Measurements from ENCODE around the gene FBXW11. TPM values are rescaled to one million over a fixed set of nuclear protein-coding genes. Genes with fewer than 3 reads are reported as not detected.
A peak's percentile ranks its signal among the peaks of the same experiment; 100 is the strongest.

The FBXW11 gene
- total and polyA plus RNA-seq, 8 donors: 47.6 to 56.9 (median 54.4) TPM

DNA sequence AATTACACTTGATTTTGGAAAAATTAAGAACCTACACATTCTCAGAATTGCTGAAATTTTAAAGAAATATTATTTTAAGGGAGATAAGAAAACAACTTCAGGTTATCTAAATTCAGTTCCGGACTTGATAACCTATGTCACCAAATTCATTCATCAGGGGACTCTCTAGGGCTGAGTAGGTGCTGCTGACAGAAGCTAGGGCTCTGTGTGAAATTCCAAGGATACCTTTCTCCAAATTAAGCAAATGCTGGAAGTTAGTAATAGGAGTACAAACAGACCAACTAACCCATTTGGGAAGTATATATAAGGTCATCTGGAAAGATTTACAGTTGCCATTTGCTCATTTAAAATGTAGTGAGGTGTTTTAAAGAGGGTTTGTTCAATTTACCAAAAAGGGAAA, 136.5 kb downstream of the FBXW11 start:
- Histone ChIP-seq H3K27me3 (no peaks in the 10 kb centered on the region), H3K36me3 (peaks cover 0 to 70% of the 10 kb centered on the region in 2 donors), H3K9me3 (no peaks in the 10 kb centered on the region), H3K4me1 (peaks cover 0 to 43% of the 10 kb centered on the region in 2 donors), H3K4me3 (no peak overlapping the region), H3K27ac (peak overlapping the region in 1 of 2 donors; percentile 46)
- ATAC-seq (no peak), DNase-seq (no peak)
- intact Hi-C loops (cut with DNase I): no loop called here
- TF ChIP-seq, protein P1, sequence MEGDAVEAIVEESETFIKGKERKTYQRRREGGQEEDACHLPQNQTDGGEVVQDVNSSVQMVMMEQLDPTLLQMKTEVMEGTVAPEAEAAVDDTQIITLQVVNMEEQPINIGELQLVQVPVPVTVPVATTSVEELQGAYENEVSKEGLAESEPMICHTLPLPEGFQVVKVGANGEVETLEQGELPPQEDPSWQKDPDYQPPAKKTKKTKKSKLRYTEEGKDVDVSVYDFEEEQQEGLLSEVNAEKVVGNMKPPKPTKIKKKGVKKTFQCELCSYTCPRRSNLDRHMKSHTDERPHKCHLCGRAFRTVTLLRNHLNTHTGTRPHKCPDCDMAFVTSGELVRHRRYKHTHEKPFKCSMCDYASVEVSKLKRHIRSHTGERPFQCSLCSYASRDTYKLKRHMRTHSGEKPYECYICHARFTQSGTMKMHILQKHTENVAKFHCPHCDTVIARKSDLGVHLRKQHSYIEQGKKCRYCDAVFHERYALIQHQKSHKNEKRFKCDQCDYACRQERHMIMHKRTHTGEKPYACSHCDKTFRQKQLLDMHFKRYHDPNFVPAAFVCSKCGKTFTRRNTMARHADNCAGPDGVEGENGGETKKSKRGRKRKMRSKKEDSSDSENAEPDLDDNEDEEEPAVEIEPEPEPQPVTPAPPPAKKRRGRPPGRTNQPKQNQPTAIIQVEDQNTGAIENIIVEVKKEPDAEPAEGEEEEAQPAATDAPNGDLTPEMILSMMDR (IDR thresholded peaks at IDR 0.05): no peak

DNA sequence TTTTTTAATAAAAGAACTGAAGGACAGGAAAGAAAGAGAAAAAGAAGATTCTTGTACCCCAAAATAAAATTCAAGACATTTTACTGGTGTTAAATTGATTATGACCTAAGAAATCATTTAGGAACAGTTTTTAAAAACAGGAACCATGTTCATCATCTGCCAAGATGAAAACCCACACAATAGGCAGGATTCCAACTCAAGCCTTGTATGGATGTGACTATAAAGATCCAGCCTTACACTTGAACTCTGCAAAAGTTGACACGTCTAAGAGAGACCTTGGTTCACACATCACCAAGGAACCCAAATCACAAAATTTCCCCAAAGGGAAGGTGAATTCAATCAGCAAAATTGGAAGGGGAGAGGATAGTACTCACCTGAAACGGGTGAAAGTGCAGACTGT, 138.2 kb downstream of the FBXW11 start:
- H3K4me3 ChIP-seq: no peak overlapping the region
- intact Hi-C loops (cut with DNase I): no loop called here
- H3K27me3 ChIP-seq: no peaks in the 10 kb centered on the region
- peaks cover 0 to 26% of the 10 kb centered on the region in 2 donors for H3K4me1 ChIP-seq
- H3K36me3 ChIP-seq: peaks cover 0 to 76% of the 10 kb centered on the region in 2 donors
- no peaks in the 10 kb centered on the region for H3K9me3 ChIP-seq
- TF ChIP-seq, protein P1 (IDR thresholded peaks at IDR 0.05): no peak
- ATAC-seq (no peak), DNase-seq (no peak)
- no peak overlapping the region for H3K27ac ChIP-seq

DNA sequence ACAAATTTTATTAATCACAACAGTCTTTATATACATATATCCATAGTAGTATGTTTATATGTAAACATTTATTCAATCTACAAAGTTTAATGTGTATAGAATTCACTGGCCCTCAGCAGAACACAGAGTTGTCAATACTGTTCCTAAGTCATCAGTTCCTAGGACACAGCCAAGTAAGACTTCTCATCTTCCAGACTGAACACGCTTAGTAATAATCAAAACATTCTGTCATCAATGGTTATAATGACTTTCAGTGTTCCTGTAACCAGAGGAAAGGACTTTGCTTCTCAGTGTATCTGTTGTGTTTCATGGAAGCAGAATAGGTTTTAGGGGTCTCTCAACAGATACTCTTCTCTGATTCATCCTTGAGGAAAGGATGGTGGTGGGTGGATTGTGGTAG, 138.7 kb downstream of the FBXW11 start:
- intact Hi-C loops (cut with DNase I): no loop called here
- TF ChIP-seq, protein P1 (IDR thresholded peaks at IDR 0.05): no peak
- DNase-seq (no peak), ATAC-seq (no peak)
- no peak overlapping the region for H3K4me3 ChIP-seq
- H3K4me1 ChIP-seq: peaks cover 0 to 25% of the 10 kb centered on the region in 2 donors
- H3K9me3 ChIP-seq: no peaks in the 10 kb centered on the region
- no peaks in the 10 kb centered on the region for H3K27me3 ChIP-seq
- no peak overlapping the region for H3K27ac ChIP-seq
- H3K36me3 ChIP-seq: peaks cover 0 to 76% of the 10 kb centered on the region in 2 donors

DNA sequence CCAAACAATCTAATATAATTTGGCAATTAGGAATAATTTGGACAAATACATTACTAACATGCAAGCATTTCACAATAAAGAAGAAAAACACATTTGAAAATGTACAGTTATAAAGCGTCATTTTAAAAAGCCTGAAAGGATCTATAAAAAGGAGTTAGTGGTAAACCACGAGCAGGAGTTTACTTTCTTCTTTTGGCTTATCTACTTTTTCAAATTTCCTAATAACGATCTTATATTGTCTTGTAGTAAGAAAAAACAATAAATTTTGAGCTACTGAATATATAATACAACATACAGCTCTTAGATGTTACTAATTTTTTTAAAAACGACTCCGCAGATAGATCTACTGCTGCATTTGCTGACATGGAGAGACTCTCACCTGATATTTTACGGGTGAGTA, 141.0 kb downstream of the FBXW11 start:
- DNase-seq: no peak
- TF ChIP-seq, protein P1 (IDR thresholded peaks at IDR 0.05): no peak
- no peak overlapping the region for H3K4me3 ChIP-seq
- intact Hi-C loops (cut with DNase I): no loop called here
- no peaks in the 10 kb centered on the region for H3K9me3 ChIP-seq
- no peak overlapping the region for H3K27ac ChIP-seq
- peaks cover 0 to 62% of the 10 kb centered on the region in 2 donors for H3K36me3 ChIP-seq
- H3K27me3 ChIP-seq: no peaks in the 10 kb centered on the region
- peaks cover 0 to 15% of the 10 kb centered on the region in 2 donors for H3K4me1 ChIP-seq
- ATAC-seq: no peak

DNA sequence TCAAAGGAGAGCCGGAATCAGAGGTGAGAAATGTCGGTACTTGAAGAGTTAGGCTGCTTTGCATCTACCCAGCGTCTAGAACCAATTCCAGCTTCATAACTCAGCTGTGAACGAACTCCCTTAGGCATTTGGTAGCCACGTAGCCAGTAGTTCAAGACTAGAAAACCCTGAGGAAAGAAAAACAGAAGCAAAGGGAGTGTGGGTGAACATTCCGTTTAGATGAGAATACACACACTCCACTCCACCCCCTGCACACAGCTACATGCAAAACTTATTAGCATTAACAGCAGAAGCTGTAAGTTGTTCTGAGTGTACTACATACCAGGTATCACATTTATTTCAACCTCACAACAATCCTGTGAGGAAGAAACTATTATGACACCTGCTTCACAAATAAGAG, 142.5 kb downstream of the FBXW11 start:
- peaks cover 0 to 49% of the 10 kb centered on the region in 2 donors for H3K36me3 ChIP-seq
- peak; percentile 48 for ATAC-seq

More for the DNA sequence above, 142.5 kb downstream of the FBXW11 start:
- Histone ChIP-seq H3K4me1 (peaks cover 0 to 15% of the 10 kb centered on the region in 2 donors), H3K27me3 (no peaks in the 10 kb centered on the region), H3K9me3 (no peaks in the 10 kb centered on the region), H3K4me3 (no peak overlapping the region), H3K27ac (no peak overlapping the region)
- DNase-seq: no peak
- TF ChIP-seq, protein P1 (IDR thresholded peaks at IDR 0.05): no peak
- intact Hi-C loops (cut with DNase I): no loop called here

All from left lung (tissue), 10 donors.